Testis (tissue), 2 donors: ENCODE results near the gene C1QTNF12.

Experiments used
- POLR2A ChIP-seq: fragments of 450-650 bp; IDR thresholded peaks from one replicate; pipeline ENCODE4 v1.6.1; 2017; ENCODE audit warnings: antibody characterized with exemption, mild to moderate bottlenecking, moderate library complexity
- TF ChIP-seq, protein P1 (sequence below), 3 experiments: fragments of 450-650 bp in 2 of 3; fragments of 200-600 bp in 1 of 3; sonication (generic) in 1 of 3; IDR thresholded peaks; one replicate each; pipeline ENCODE4 v1.5.1; 2016 to 2019; ENCODE audit warnings: antibody characterized with exemption in 3 of 3, mild to moderate bottlenecking in 2 of 3, moderate library complexity in 1 of 3

DNA sequence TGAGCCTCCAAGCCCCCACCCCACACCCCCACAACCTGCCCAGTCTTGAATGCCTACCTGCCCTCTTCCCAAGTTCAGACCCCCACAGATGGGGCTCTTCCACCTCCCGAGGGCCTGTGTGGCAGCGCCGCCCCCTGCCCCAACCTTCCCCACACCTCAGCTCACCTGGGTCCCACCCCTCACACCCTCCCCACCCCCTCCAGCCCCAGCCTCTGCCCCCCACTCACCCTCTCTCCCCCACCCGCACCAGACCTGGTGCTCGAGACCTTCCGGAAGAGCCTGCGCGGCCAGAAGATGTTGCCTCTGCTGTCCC lies 49.4 kb downstream of the C1QTNF12 start:
- TF ChIP-seq, protein P1, sequence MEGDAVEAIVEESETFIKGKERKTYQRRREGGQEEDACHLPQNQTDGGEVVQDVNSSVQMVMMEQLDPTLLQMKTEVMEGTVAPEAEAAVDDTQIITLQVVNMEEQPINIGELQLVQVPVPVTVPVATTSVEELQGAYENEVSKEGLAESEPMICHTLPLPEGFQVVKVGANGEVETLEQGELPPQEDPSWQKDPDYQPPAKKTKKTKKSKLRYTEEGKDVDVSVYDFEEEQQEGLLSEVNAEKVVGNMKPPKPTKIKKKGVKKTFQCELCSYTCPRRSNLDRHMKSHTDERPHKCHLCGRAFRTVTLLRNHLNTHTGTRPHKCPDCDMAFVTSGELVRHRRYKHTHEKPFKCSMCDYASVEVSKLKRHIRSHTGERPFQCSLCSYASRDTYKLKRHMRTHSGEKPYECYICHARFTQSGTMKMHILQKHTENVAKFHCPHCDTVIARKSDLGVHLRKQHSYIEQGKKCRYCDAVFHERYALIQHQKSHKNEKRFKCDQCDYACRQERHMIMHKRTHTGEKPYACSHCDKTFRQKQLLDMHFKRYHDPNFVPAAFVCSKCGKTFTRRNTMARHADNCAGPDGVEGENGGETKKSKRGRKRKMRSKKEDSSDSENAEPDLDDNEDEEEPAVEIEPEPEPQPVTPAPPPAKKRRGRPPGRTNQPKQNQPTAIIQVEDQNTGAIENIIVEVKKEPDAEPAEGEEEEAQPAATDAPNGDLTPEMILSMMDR (IDR thresholded peaks at IDR 0.05), result no peak
- TF ChIP-seq POLR2A, result no peak
